ENCODE results near the gene C8G. TPM values are rescaled to one million over a fixed set of nuclear protein-coding genes. Genes with fewer than 3 reads are reported as not detected.

C8G gene
- total RNA-seq, 1 experiment from 2014 or later: 0.85 TPM

DNA sequence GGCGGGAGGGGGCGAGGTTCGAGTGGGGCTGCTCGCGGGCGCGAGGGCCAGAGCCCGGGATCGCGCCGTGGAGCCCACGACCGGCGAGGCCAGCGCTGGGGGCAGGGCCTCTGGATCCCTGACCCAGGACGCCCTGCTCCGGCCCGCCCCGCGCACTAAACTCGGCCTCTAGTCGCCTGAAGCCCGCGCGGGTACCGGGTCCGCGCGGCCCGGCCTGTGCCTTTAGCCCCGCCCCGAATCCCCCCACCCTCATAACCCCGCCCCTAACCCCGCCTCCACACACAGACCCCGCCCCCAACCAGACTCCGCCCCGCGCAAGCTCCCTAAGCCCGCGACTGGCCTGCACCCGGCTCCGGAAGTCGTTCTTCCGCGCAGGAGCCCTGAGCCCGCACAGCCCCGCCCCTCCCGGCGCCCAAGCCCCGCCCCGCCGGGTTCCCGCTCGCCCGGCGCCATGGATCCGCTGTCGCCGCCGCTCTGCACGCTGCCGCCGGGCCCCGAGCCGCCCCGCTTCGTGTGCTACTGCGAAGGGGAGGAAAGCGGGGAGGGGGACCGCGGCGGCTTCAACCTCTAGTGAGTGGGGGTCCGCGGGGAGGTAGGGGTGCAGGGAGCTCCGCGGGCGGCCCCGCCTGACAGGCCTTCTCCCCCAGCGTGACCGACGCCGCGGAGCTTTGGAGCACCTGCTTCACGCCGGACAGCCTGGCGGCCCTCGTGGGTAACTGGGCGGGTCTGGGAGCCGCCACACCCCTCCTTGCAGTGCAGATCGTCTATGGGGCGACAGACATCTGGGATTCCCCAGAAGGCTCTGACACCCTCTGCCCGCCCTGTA is 47.2 kb downstream of the C8G start, which contains the start of gene PAXX (continued):
- TF ChIP-seq CREM (CRISPR knock-in tag; IDR thresholded peaks at IDR 0.05) (no peak), ZNF263 (CRISPR knock-in tag; IDR thresholded peaks at IDR 0.05; ENCODE audit: low read depth) (no peak), ZNF396 (CRISPR knock-in tag; IDR thresholded peaks at IDR 0.05; ENCODE audit: borderline replicate concordance) (no peak), OVOL2 (CRISPR knock-in tag; IDR thresholded peaks at IDR 0.05; ENCODE audit: borderline replicate concordance) (no peak), ZNF317 (CRISPR knock-in tag; IDR thresholded peaks at IDR 0.05; ENCODE audit: borderline replicate concordance, low read depth) (no peak; the same call in 1 of the 2 replicates), SMAD3 (CRISPR knock-in tag; IDR thresholded peaks at IDR 0.05; ENCODE audit: borderline replicate concordance) (0 out of 2 replicates have a peak, but pooled peaks have one; percentile 60), MXD4 (CRISPR knock-in tag; IDR thresholded peaks at IDR 0.05; ENCODE audit: borderline replicate concordance) (no peak), CREB1 (CRISPR knock-in tag; IDR thresholded peaks at IDR 0.05) (no peak), FOXP1 (CRISPR knock-in tag; IDR thresholded peaks at IDR 0.05; ENCODE audit: borderline replicate concordance) (peak; percentile 85), NFATC4 (CRISPR knock-in tag; IDR thresholded peaks at IDR 0.05) (no peak), TEAD4 (CRISPR knock-in tag; IDR thresholded peaks at IDR 0.05) (no peak), NFYB (CRISPR knock-in tag; conservative IDR thresholded peaks at IDR 0.05; ENCODE audit: low read depth) (no peak), ZNF138 (CRISPR knock-in tag; conservative IDR thresholded peaks at IDR 0.05) (no peak), FOXK1 (CRISPR knock-in tag; IDR thresholded peaks at IDR 0.05) (0 out of 2 replicates have a peak, but pooled peaks have one; percentile 27), SMAD4 (CRISPR knock-in tag; IDR thresholded peaks at IDR 0.05) (no peak)
- TF ChIP-seq, protein P1, sequence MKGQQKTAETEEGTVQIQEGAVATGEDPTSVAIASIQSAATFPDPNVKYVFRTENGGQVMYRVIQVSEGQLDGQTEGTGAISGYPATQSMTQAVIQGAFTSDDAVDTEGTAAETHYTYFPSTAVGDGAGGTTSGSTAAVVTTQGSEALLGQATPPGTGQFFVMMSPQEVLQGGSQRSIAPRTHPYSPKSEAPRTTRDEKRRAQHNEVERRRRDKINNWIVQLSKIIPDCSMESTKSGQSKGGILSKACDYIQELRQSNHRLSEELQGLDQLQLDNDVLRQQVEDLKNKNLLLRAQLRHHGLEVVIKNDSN (CRISPR knock-in tag; IDR thresholded peaks at IDR 0.05): no peak
- TF ChIP-seq, protein P2, sequence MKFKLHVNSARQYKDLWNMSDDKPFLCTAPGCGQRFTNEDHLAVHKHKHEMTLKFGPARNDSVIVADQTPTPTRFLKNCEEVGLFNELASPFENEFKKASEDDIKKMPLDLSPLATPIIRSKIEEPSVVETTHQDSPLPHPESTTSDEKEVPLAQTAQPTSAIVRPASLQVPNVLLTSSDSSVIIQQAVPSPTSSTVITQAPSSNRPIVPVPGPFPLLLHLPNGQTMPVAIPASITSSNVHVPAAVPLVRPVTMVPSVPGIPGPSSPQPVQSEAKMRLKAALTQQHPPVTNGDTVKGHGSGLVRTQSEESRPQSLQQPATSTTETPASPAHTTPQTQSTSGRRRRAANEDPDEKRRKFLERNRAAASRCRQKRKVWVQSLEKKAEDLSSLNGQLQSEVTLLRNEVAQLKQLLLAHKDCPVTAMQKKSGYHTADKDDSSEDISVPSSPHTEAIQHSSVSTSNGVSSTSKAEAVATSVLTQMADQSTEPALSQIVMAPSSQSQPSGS (CRISPR knock-in tag; IDR thresholded peaks at IDR 0.05; ENCODE audit: borderline replicate concordance, low read depth): peak; percentile 20; the same call in 1 of the 2 replicates
- TF ChIP-seq, protein P3, sequence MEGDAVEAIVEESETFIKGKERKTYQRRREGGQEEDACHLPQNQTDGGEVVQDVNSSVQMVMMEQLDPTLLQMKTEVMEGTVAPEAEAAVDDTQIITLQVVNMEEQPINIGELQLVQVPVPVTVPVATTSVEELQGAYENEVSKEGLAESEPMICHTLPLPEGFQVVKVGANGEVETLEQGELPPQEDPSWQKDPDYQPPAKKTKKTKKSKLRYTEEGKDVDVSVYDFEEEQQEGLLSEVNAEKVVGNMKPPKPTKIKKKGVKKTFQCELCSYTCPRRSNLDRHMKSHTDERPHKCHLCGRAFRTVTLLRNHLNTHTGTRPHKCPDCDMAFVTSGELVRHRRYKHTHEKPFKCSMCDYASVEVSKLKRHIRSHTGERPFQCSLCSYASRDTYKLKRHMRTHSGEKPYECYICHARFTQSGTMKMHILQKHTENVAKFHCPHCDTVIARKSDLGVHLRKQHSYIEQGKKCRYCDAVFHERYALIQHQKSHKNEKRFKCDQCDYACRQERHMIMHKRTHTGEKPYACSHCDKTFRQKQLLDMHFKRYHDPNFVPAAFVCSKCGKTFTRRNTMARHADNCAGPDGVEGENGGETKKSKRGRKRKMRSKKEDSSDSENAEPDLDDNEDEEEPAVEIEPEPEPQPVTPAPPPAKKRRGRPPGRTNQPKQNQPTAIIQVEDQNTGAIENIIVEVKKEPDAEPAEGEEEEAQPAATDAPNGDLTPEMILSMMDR (IDR thresholded peaks at IDR 0.05): no peak
- TF ChIP-seq, protein P4, sequence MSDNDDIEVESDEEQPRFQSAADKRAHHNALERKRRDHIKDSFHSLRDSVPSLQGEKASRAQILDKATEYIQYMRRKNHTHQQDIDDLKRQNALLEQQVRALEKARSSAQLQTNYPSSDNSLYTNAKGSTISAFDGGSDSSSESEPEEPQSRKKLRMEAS (CRISPR knock-in tag; IDR thresholded peaks at IDR 0.05): peak; percentile 75
- TF ChIP-seq, protein P5, sequence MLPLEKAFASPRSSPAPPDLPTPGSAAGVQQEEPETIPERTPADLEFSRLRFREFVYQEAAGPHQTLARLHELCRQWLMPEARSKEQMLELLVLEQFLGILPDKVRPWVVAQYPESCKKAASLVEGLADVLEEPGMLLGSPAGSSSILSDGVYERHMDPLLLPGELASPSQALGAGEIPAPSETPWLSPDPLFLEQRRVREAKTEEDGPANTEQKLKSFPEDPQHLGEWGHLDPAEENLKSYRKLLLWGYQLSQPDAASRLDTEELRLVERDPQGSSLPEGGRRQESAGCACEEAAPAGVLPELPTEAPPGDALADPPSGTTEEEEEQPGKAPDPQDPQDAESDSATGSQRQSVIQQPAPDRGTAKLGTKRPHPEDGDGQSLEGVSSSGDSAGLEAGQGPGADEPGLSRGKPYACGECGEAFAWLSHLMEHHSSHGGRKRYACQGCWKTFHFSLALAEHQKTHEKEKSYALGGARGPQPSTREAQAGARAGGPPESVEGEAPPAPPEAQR (CRISPR knock-in tag; IDR thresholded peaks at IDR 0.05): no peak
- TF ChIP-seq, protein P6, sequence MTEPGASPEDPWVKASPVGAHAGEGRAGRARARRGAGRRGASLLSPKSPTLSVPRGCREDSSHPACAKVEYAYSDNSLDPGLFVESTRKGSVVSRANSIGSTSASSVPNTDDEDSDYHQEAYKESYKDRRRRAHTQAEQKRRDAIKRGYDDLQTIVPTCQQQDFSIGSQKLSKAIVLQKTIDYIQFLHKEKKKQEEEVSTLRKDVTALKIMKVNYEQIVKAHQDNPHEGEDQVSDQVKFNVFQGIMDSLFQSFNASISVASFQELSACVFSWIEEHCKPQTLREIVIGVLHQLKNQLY (CRISPR knock-in tag; IDR thresholded peaks at IDR 0.05): no peak
- TF ChIP-seq, protein P7, sequence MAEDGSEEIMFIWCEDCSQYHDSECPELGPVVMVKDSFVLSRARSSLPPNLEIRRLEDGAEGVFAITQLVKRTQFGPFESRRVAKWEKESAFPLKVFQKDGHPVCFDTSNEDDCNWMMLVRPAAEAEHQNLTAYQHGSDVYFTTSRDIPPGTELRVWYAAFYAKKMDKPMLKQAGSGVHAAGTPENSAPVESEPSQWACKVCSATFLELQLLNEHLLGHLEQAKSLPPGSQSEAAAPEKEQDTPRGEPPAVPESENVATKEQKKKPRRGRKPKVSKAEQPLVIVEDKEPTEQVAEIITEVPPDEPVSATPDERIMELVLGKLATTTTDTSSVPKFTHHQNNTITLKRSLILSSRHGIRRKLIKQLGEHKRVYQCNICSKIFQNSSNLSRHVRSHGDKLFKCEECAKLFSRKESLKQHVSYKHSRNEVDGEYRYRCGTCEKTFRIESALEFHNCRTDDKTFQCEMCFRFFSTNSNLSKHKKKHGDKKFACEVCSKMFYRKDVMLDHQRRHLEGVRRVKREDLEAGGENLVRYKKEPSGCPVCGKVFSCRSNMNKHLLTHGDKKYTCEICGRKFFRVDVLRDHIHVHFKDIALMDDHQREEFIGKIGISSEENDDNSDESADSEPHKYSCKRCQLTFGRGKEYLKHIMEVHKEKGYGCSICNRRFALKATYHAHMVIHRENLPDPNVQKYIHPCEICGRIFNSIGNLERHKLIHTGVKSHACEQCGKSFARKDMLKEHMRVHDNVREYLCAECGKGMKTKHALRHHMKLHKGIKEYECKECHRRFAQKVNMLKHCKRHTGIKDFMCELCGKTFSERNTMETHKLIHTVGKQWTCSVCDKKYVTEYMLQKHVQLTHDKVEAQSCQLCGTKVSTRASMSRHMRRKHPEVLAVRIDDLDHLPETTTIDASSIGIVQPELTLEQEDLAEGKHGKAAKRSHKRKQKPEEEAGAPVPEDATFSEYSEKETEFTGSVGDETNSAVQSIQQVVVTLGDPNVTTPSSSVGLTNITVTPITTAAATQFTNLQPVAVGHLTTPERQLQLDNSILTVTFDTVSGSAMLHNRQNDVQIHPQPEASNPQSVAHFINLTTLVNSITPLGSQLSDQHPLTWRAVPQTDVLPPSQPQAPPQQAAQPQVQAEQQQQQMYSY (CRISPR knock-in tag; IDR thresholded peaks at IDR 0.05): no peak
- TF ChIP-seq, protein P8, sequence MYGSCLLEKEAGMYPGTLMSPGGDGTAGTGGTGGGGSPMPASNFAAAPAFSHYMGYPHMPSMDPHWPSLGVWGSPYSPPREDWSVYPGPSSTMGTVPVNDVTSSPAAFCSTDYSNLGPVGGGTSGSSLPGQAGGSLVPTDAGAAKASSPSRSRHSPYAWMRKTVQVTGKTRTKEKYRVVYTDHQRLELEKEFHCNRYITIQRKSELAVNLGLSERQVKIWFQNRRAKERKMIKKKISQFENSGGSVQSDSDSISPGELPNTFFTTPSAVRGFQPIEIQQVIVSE (CRISPR knock-in tag; IDR thresholded peaks at IDR 0.05; ENCODE audit: borderline replicate concordance): no peak
- TF ChIP-seq, protein P9, sequence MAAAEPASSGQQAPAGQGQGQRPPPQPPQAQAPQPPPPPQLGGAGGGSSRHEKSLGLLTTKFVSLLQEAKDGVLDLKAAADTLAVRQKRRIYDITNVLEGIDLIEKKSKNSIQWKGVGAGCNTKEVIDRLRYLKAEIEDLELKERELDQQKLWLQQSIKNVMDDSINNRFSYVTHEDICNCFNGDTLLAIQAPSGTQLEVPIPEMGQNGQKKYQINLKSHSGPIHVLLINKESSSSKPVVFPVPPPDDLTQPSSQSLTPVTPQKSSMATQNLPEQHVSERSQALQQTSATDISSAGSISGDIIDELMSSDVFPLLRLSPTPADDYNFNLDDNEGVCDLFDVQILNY (CRISPR knock-in tag; IDR thresholded peaks at IDR 0.05): no peak

All from WTC11 (cell line).